Body of pancreas (tissue), 4 donors: ENCODE results near the gene RACK1.

Experiments used
- CTCF ChIP-seq, 7 experiments: fragments of 450-650 bp in 4 of 7; fragments of 200-600 bp in 3 of 7; sonication (generic) in 3 of 7; IDR thresholded peaks; one replicate each; pipeline ENCODE4 v1.5.1; 2016 to 2019; ENCODE audit warnings: antibody characterized with exemption in 7 of 7
- POLR2A ChIP-seq, 3 donors: fragments of 450-650 bp; IDR thresholded peaks; one replicate each; pipeline ENCODE4 v1.6.1; 2016; ENCODE audit warnings: antibody characterized with exemption in 3 of 3, mild to moderate bottlenecking in 2 of 3

DNA sequence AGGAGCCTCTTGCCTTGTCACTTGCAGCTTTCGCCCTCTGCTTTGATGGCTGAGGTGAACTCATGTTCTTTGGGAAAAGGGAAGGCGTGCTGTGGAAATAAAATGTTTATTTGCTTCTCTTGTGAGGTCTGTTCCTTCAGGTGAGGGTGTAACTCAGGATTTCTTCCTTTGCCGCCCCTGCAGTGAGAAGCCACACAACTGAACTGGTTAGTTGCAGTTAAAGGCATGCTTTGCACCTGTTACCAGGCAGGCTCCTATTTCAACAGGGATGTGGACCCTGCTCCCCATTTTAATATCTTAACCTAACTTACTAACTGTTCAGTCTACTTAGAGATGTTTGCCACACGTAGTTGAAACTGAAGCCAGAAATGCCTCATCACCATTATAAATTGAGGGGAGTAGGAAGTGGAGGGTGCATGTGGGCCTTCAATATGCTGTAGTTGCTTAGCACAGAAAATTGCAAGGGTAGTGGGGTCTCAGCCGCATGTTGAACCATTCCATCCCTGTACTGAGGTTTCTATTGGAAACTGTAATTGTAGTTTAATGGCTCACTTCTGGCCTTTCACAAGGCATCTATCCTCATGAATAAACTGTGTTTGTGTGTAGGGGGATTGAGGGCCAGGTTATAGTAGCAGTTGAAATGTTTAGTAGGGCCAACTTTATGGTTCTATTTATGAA lies 7.9 kb downstream of the RACK1 start:
- TF ChIP-seq CTCF (IDR thresholded peaks at IDR 0.05) (no peak), POLR2A (IDR thresholded peaks at IDR 0.05) (no peak)
